K562 (cell line): Measurements from ENCODE around the gene ZFHX2. TPM values are rescaled to one million over a fixed set of nuclear protein-coding genes. Genes with fewer than 3 reads are reported as not detected.

Experiments used
- ATAC-seq: fragments of 200-7000 bp; cut with Tn5 transposase; 3 replicates; pipeline ENCODE4 v1.9.1; 2020; ENCODE audit warnings: moderate library complexity
- BruUV-seq: library from RNA; stranded (reverse); fragments of 400-500 nt; replicated peaks from 2 replicates; lab custom pipeline; 2021; lab: Mats Ljungman, UMichigan
- CTCF ChIA-PET: fragments of 300-600 bp; formaldehyde crosslinking; extraction: SDS; loops from one replicate; lab custom pipeline; 2021; ENCODE audit warnings: low intra/inter-chr PET ratio; lab: Yijun Ruan, JAX
- POLR2A ChIA-PET: fragments of 300-600, 350-650 bp; sonication (Branson Sonifier 250); formaldehyde crosslinking; extraction: SDS; loops from one replicate; lab custom pipeline; 2021; ENCODE audit warnings: antibody characterized with exemption, inconsistent platforms; lab: Yijun Ruan, JAX
- DNase-seq, 4 experiments: peaks; one replicate each; pipeline versions ENCODE4 v3.0.0 to v3.0.0-alpha.2; 2011 to 2018; ENCODE audit warnings: low spot score in 3 of 4, mixed read lengths in 3 of 4; ENCODE audit errors: extremely low read depth in 1 of 4
- FAIRE-seq: peaks from 2 replicates; lab custom pipeline; 2011; peaks lifted over from hg19 to GRCh38; lab: Jason Lieb, UNC
- H2AFZ ChIP-seq: 2 replicates; pipeline ENCODE4 v1.6.0; 2011; ENCODE audit warnings: low read depth, low read length, control low read depth, inconsistent platforms
- H3K27ac ChIP-seq: fragments of 200-600 bp; 3 replicates; pipeline ENCODE4 v1.8.0; 2011; ENCODE audit warnings: low read depth, mild to moderate bottlenecking, control low read depth, inconsistent platforms, low read length, moderate library complexity, mixed read lengths; ENCODE audit errors: extremely low read depth
- H3K27me3 ChIP-seq, 2 experiments: fragments of 300-600 bp in 1 of 2; 2 replicates in 1 of 2; 3 replicates in 1 of 2; pipeline versions ENCODE4 v1.6.0 to v1.8.0; 2011; ENCODE audit warnings: inconsistent platforms in 2 of 2, low read length in 2 of 2, mild to moderate bottlenecking in 1 of 2, mixed read lengths in 1 of 2, moderate library complexity in 1 of 2; ENCODE audit not compliant: control insufficient read depth in 2 of 2, insufficient read depth in 2 of 2
- H3K36me3 ChIP-seq: fragments of 300-600 bp; 3 replicates; pipeline ENCODE4 v1.8.0; 2011; ENCODE audit warnings: mild to moderate bottlenecking, low read length, inconsistent platforms; ENCODE audit not compliant: control insufficient read depth, insufficient read depth
- H3K4me1 ChIP-seq, 2 experiments: fragments of 200-600 bp in 1 of 2; replicated peaks in 1 of 2; 2 replicates in 1 of 2; 3 replicates in 1 of 2; pipeline versions ENCODE4 v1.5.1 to v1.8.0; 2011; ENCODE audit warnings: inconsistent platforms in 2 of 2, low read length in 2 of 2, mild to moderate bottlenecking in 1 of 2, mixed read lengths in 1 of 2, moderate library complexity in 1 of 2; ENCODE audit not compliant: control insufficient read depth in 2 of 2, insufficient read depth in 2 of 2
- H3K4me2 ChIP-seq: 2 replicates; pipeline ENCODE4 v1.6.1; 2011; ENCODE audit warnings: low read length, control low read depth, inconsistent platforms, mixed read lengths; ENCODE audit not compliant: insufficient read depth
- H3K4me3 ChIP-seq: fragments of 200-600 bp; sonication (generic), shearing (Covaris generic); 2 replicates; pipeline ENCODE4 v1.5.1; 2016; ENCODE audit warnings: control low read depth, inconsistent platforms
- H3K79me2 ChIP-seq: fragments of 200-600 bp; 3 replicates; pipeline ENCODE4 v1.8.0; 2011; ENCODE audit warnings: low read length, inconsistent platforms; ENCODE audit not compliant: control insufficient read depth, insufficient read depth
- H3K9ac ChIP-seq, 2 experiments: 2 replicates each; pipeline versions ENCODE4 v1.6.0 to v1.6.1; 2011; ENCODE audit warnings: low read depth in 2 of 2, low read length in 2 of 2, control low read depth in 1 of 2, inconsistent platforms in 1 of 2, mild to moderate bottlenecking in 1 of 2, mixed read lengths in 1 of 2; ENCODE audit not compliant: insufficient read depth in 1 of 2
- H3K9me1 ChIP-seq: one replicate; pipeline ENCODE4 v1.6.0; 2011; ENCODE audit warnings: inconsistent platforms, mild to moderate bottlenecking, low read length, moderate library complexity; ENCODE audit not compliant: control insufficient read depth, insufficient read depth
- H3K9me3 ChIP-seq: replicated peaks from 2 replicates; pipeline ENCODE4 v1.5.1; 2011; ENCODE audit warnings: low read depth, low read length, inconsistent platforms; ENCODE audit not compliant: control insufficient read depth, insufficient read depth
- H4K20me1 ChIP-seq: replicated peaks from 2 replicates; pipeline ENCODE4 v1.6.1; 2011; ENCODE audit warnings: low read length, inconsistent platforms, mixed read lengths; ENCODE audit not compliant: control insufficient read depth, insufficient read depth
- CBFA2T2 ChIP-seq: fragments of 450-650 bp; conservative IDR thresholded peaks from 2 replicates; pipeline ENCODE4 v1.6.1; 2017; ENCODE audit warnings: mild to moderate bottlenecking
- CEBPB ChIP-seq: fragments of 450-650 bp; IDR thresholded peaks from 2 replicates; pipeline ENCODE4 v1.6.1; 2016; ENCODE audit warnings: missing genetic modification characterization, missing compliant biosample characterization
- FOS ChIP-seq: IDR thresholded peaks from 3 replicates; pipeline ENCODE4 v1.6.1; 2011; ENCODE audit not compliant: insufficient read length; ENCODE audit errors: extremely low read depth
- ZNF184 ChIP-seq: sonication (generic); formaldehyde crosslinking; IDR thresholded peaks from 2 replicates; pipeline ENCODE4 v1.5.0; 2020; ENCODE audit warnings: missing genetic modification reagents
- ZNF212 ChIP-seq: fragments of 450-650 bp; formaldehyde crosslinking; IDR thresholded peaks from 2 replicates; pipeline ENCODE4 v1.4.0; 2020; ENCODE audit warnings: mild to moderate bottlenecking
- ZNF263 ChIP-seq: sonication (generic); formaldehyde crosslinking; IDR thresholded peaks from 2 replicates; pipeline ENCODE4 v1.8.0; 2022; ENCODE audit warnings: mild to moderate bottlenecking, missing genetic modification reagents, borderline replicate concordance
- ZNF778 ChIP-seq: fragments of 450-650 bp; formaldehyde crosslinking; IDR thresholded peaks from 2 replicates; pipeline ENCODE4 v1.4.0; 2020; ENCODE audit warnings: mild to moderate bottlenecking, moderate library complexity
- WGBS: fragments of 100-300 bp; shearing (Covaris generic); methylation state at CpG from one replicate; pipeline ENCODE4 v1.1.6; 2016; ENCODE audit warnings: low coverage, mixed read lengths; ENCODE audit not compliant: insufficient coverage; ENCODE audit errors: missing lambda C conversion rate; 5-methylcytosine and 5-hydroxymethylcytosine counted together
- in situ Hi-C: fragments of 300-500 bp; cut with MboI; formaldehyde crosslinking; loops from 4 replicates; pipeline ENCODE4 v1.15.0; 2018; ENCODE audit warnings: inconsistent platforms, mixed read lengths
- intact Hi-C: fragments of 100-400 bp; cut with micrococcal nuclease; formaldehyde crosslinking; loops from 2 replicates; pipeline ENCODE4 v1.14.2; 2022
- polyA plus RNA-seq, 8 experiments: library from polyadenylated mRNA; depleted of rRNA in 4 of 8; stranded (reverse) in 5 of 8; unstranded in 3 of 8; fragments of >200 nt; fragmentation: Nextera tagmentation in 2 of 8; fragmentation: Illumina TruSeq in 1 of 8; extraction: Ambion mirVana in 2 of 8; extraction: Trizol in 1 of 8; gene quantifications; 2 replicates each; pipeline versions ENCODE4 v1.2.1 to v1.2.3, GENCODE V29; 2011 to 2014; ENCODE audit warnings: inconsistent platforms in 1 of 8, missing spikeins in 1 of 8
- total RNA-seq, 7 experiments: library from RNA; depleted of rRNA in 6 of 7; stranded (reverse); fragments of >200 nt in 6 of 7; fragmentation: Illumina TruSeq in 2 of 7; extraction: Trizol in 2 of 7; gene quantifications; 2 replicates each; pipeline versions ENCODE4 v1.2.1 to v1.2.3, GENCODE V29; 2011 to 2021; ENCODE audit warnings: low replicate concordance in 1 of 7
- TF ChIP-seq, protein P1 (sequence below): fragments of 150-350 bp; IDR thresholded peaks from 2 replicates; pipeline ENCODE4 v1.6.1; 2014; ENCODE audit warnings: low read depth, mild to moderate bottlenecking, low read length, borderline replicate concordance
- TF ChIP-seq, protein P2 (sequence below): fragments of 450-650 bp; IDR thresholded peaks from 2 replicates; pipeline ENCODE4 v1.6.1; 2016; ENCODE audit warnings: low read depth, mild to moderate bottlenecking, moderate library complexity

Gene ZFHX2
- total and polyA plus RNA-seq, 9 of the 15 experiments (the other 6 are each of a cell fraction or from before 2014, with no cell fraction given), result 0.06 to 0.11 (median 0.11) TPM; not detected in 4

DNA sequence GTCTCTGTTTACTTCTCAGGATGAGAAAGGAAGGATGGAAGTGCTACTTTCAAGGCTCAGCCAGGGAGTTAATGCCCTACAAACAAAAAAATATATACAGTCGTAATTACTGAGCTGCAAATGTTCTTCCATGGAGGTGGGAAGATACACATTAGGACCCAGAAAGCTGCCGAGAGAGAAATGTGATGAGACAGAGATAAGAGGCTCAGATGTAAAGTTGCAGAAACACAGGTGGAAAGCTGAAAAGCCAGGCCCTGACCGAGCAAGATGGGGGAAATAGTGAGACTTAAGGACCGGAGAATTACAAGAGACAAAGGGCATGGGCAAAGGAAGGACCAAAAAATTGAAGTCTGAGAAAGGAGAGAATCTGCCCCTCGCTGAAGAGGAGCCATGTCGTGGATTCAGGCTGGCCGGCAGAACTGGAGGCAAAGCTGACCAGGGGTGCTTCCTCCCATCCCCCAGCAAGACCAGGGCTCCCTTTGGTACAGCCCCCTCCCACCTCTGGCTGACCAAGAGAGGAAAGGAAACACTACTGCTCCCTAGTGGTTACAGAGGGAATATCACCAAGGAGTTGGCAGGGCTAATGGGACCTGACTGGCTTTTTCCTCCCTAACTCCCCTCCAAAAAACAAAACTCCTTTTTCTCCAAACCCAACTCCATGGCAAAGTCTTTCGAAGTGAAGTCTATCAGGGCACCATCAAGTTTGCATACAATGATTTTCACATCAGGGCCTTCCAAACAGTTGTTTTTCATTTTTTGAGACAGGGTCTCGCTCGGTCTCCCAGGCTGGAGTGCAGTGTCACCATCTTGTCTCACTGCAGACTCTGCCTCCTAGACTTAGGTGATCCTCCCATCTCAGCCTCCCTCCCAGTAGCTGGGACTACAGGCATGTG, 12.1 kb downstream of the ZFHX2 start (continued):
- TF ChIP-seq, protein P1, sequence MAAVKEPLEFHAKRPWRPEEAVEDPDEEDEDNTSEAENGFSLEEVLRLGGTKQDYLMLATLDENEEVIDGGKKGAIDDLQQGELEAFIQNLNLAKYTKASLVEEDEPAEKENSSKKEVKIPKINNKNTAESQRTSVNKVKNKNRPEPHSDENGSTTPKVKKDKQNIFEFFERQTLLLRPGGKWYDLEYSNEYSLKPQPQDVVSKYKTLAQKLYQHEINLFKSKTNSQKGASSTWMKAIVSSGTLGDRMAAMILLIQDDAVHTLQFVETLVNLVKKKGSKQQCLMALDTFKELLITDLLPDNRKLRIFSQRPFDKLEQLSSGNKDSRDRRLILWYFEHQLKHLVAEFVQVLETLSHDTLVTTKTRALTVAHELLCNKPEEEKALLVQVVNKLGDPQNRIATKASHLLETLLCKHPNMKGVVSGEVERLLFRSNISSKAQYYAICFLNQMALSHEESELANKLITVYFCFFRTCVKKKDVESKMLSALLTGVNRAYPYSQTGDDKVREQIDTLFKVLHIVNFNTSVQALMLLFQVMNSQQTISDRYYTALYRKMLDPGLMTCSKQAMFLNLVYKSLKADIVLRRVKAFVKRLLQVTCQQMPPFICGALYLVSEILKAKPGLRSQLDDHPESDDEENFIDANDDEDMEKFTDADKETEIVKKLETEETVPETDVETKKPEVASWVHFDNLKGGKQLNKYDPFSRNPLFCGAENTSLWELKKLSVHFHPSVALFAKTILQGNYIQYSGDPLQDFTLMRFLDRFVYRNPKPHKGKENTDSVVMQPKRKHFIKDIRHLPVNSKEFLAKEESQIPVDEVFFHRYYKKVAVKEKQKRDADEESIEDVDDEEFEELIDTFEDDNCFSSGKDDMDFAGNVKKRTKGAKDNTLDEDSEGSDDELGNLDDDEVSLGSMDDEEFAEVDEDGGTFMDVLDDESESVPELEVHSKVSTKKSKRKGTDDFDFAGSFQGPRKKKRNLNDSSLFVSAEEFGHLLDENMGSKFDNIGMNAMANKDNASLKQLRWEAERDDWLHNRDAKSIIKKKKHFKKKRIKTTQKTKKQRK, result no peak
- no peak for TF ChIP-seq CEBPB (tag)

GRCh38 chr14:23538785-23539184, 12.8 kb downstream of the ZFHX2 start:
- 3% methylated on average over 7 of the region's 7 CpGs for WGBS
- intact Hi-C loops, result no loop called here
- Histone ChIP-seq H3K4me1 (no peaks in the 10 kb centered on the region; a peak in 1 of 5 replicates), H3K27ac (no peak overlapping the region), H3K27me3 (peaks cover 0 to 5% of the 10 kb centered on the region in 2 experiments; a peak in 2 of 5 replicates)
- CTCF ChIA-PET, result interaction anchor here (2.3 kb wide), 1 partner anchor 60 kb away, joined by 9 read pairs; no protein-coding TSS in a partner anchor
- TF ChIP-seq FOS, result no peak
- TF ChIP-seq, protein P2, sequence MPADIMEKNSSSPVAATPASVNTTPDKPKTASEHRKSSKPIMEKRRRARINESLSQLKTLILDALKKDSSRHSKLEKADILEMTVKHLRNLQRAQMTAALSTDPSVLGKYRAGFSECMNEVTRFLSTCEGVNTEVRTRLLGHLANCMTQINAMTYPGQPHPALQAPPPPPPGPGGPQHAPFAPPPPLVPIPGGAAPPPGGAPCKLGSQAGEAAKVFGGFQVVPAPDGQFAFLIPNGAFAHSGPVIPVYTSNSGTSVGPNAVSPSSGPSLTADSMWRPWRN, result no peak
- no peak for TF ChIP-seq ZNF212 (CRISPR knock-in tag)
- peak; percentile 61; the same call in 1 of the 2 replicates for TF ChIP-seq ZNF263
- TF ChIP-seq CBFA2T2, result no peak
- TF ChIP-seq ZNF778 (CRISPR knock-in tag), result no peak
- TF ChIP-seq ZNF184 (CRISPR knock-in tag), result no peak
- TF ChIP-seq, all 486 proteins: peak for 1
- Histone ChIP-seq H4K20me1 (no peaks in the 10 kb centered on the region), H3K9me1 (no peaks in the 10 kb centered on the region), H3K9me3 (no peaks in the 10 kb centered on the region), H3K4me2 (no peak overlapping the region), H3K9ac (no peak overlapping the region), H3K36me3 (no peaks in the 10 kb centered on the region), H2AFZ (no peak overlapping the region), H3K79me2 (no peaks in the 10 kb centered on the region), H3K4me3 (no peak overlapping the region)
- ATAC-seq, result 0 out of 3 replicates have a peak, but pooled peaks have one; percentile 18
- no peak for DNase-seq
- POLR2A ChIA-PET, result no interaction called here
- in situ Hi-C loops, result no loop called here
- BruUV-seq, result no TSS peak
- FAIRE-seq, result no peak
